Spleen (tissue), 7 donors: ENCODE data around the gene PARD3B.
A peak's percentile ranks its signal among the peaks of the same experiment; 100 is the strongest.

Experiments used
- CTCF ChIP-seq, 11 experiments: fragments of 200-600 bp in 7 of 11; fragments of 450-650 bp in 4 of 11; sonication (generic) in 4 of 11; IDR thresholded peaks in 8 of 11; conservative IDR thresholded peaks in 3 of 11; 1 replicate in 7 of 11; 2 replicates in 4 of 11; pipeline versions ENCODE4 v1.4.0 to v1.8.0; 2016 to 2021; ENCODE audit warnings: antibody characterized with exemption in 11 of 11, inconsistent platforms in 4 of 11, mild to moderate bottlenecking in 1 of 11
- POLR2A ChIP-seq, 3 donors: fragments of 450-650 bp; IDR thresholded peaks; one replicate each; pipeline ENCODE4 v1.5.1; 2017; ENCODE audit warnings: antibody characterized with exemption in 3 of 3, mild to moderate bottlenecking in 1 of 3
- donor health status: DM: no; HTN: no; CAD: no; lungs with moderate emphysema.
- donor health status: DM: no; HTN: no; CAD: no.
- donor health status: DM: no; HTN: no; CAD: no.

GRCh38 chr2:204691911-204692510 is 146.7 kb downstream of the PARD3B start:
- TF ChIP-seq POLR2A (IDR thresholded peaks at IDR 0.05) (no peak), CTCF (IDR thresholded peaks at IDR 0.05 in 8 of 11, conservative IDR thresholded peaks at IDR 0.05 in 3 of 11) (peak in 9 of 11 experiments; percentile 15 to 71 (median 56))
